Tibial nerve (tissue), 4 donors: ENCODE measurements around the gene DHRS4. TPM values are rescaled to one million over a fixed set of nuclear protein-coding genes. Genes with fewer than 3 reads are reported as not detected.
"Not testable (repeated sequence)": the region's sequence is repeated elsewhere in the genome, so short reads cannot be mapped to it uniquely, and the experiment has no call there.

Experiments
- DNase-seq, 2 donors: peaks; one replicate each; pipeline ENCODE4 v3.0.0-alpha.2; 2019; ENCODE audit warnings: low spot score in 2 of 2
- H3K27ac ChIP-seq, 4 donors: fragments of 200-600 bp; sonication (generic) in 3 of 4; one replicate each; pipeline ENCODE4 v1.5.1; 2017 to 2019; ENCODE audit warnings: mild to moderate bottlenecking in 1 of 4
- H3K27me3 ChIP-seq, 2 donors: fragments of 200-600 bp; sonication (generic) in 1 of 2; one replicate each; pipeline versions ENCODE4 v1.5.1 to v1.6.0; 2017 to 2019
- H3K36me3 ChIP-seq, 3 donors: fragments of 200-600 bp; sonication (generic); one replicate each; pipeline ENCODE4 v1.5.1; 2018 to 2019
- H3K4me1 ChIP-seq, 4 donors: fragments of 200-600 bp; sonication (generic) in 3 of 4; one replicate each; pipeline ENCODE4 v1.5.1; 2017 to 2019
- H3K4me3 ChIP-seq, 4 donors: fragments of 200-600 bp; sonication (generic) in 3 of 4; one replicate each; pipeline ENCODE4 v1.5.1; 2017 to 2019; ENCODE audit warnings: mild to moderate bottlenecking in 1 of 4, moderate library complexity in 1 of 4
- H3K9me3 ChIP-seq, 4 donors: fragments of 200-600 bp; sonication (generic) in 3 of 4; one replicate each; pipeline ENCODE4 v1.5.1; 2017 to 2019
- EP300 ChIP-seq, 2 donors: sonication (generic); formaldehyde crosslinking; IDR thresholded peaks; one replicate each; pipeline ENCODE4 v1.6.1; 2017; ENCODE audit warnings: antibody characterized with exemption in 2 of 2, mild to moderate bottlenecking in 1 of 2
- POLR2A ChIP-seq, 2 donors: fragments of 450-650 bp; IDR thresholded peaks; one replicate each; pipeline ENCODE4 v1.6.1; 2017; ENCODE audit warnings: antibody characterized with exemption in 2 of 2, mild to moderate bottlenecking in 2 of 2, moderate library complexity in 2 of 2
- WGBS, 2 donors: methylation state at CpG; one replicate each; pipeline ENCODE4 v1.1.5; 2018; 5-methylcytosine and 5-hydroxymethylcytosine counted together
- total RNA-seq, 4 donors: library from RNA; depleted of rRNA; stranded (reverse); fragments of >200 nt; gene quantifications; one replicate each; pipeline ENCODE4 v1.1.0, GENCODE V29; 2016
- TF ChIP-seq, protein P1 (sequence below), 5 experiments: fragments of 200-600 bp in 3 of 5; fragments of 450-650 bp in 2 of 5; sonication (generic) in 3 of 5; IDR thresholded peaks; one replicate each; pipeline ENCODE4 v1.5.1; 2016 to 2019; ENCODE audit warnings: antibody characterized with exemption in 5 of 5, mild to moderate bottlenecking in 3 of 5, moderate library complexity in 2 of 5

DHRS4 gene
- total RNA-seq, 4 donors from 2014 or later, result 28.8 to 61.5 (median 49.8) TPM

DNA sequence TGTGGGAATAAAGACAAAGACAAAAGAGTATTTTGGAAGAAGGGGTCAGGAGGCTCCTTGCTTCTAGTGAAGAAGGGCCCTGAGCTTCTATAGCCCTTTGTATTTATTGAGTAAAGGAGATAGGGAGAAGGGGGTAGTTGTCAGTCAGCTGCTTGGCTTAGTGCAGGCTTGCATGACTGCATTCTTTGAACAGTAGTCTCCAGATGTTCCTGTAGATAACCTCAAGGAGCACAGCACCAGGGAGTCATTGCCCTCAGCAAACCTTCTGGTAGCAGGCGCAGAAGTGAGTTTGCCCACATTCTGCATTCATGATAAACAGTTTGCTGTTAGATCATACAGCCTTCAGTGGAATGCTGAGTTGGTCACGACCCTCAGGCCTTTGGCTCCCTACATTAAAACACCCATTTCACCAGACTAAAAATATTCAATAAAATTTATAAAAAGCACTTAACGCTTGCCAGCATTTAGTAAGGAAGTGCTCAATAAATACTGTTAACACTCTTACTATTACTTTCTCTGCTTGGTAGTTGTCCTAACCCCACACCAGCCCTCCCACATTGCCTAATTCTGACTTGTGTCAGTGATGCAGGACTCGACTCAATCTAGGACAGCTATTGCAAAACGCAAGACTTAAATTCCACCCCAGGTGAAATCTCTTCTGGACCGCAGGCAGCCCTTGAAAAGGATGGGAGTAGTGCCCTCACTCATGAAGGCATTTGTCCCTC, 3.0 kb upstream of the DHRS4 start:
- DNase-seq, result no peak
- Histone ChIP-seq H3K36me3 (peaks cover 0 to under 1% (median 0%) of the 10 kb centered on the region in 3 donors), H3K9me3 (no peaks in the 10 kb centered on the region), H3K4me3 (no peak overlapping the region), H3K27me3 (no peaks in the 10 kb centered on the region), H3K4me1 (peaks cover 0 to 28% (median 6%) of the 10 kb centered on the region in 4 donors), H3K27ac (no peak overlapping the region)
- WGBS, 2 donors, result 91 to 94% methylated on average over 6 of the region's 6 CpGs
- TF ChIP-seq POLR2A (IDR thresholded peaks at IDR 0.05) (no peak), EP300 (IDR thresholded peaks at IDR 0.05) (no peak)
- TF ChIP-seq, protein P1, sequence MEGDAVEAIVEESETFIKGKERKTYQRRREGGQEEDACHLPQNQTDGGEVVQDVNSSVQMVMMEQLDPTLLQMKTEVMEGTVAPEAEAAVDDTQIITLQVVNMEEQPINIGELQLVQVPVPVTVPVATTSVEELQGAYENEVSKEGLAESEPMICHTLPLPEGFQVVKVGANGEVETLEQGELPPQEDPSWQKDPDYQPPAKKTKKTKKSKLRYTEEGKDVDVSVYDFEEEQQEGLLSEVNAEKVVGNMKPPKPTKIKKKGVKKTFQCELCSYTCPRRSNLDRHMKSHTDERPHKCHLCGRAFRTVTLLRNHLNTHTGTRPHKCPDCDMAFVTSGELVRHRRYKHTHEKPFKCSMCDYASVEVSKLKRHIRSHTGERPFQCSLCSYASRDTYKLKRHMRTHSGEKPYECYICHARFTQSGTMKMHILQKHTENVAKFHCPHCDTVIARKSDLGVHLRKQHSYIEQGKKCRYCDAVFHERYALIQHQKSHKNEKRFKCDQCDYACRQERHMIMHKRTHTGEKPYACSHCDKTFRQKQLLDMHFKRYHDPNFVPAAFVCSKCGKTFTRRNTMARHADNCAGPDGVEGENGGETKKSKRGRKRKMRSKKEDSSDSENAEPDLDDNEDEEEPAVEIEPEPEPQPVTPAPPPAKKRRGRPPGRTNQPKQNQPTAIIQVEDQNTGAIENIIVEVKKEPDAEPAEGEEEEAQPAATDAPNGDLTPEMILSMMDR (IDR thresholded peaks at IDR 0.05), result no peak

- not testable (repeated sequence) for H3K27ac ChIP-seq, H3K4me3 ChIP-seq, DNase-seq, H3K9me3 ChIP-seq, H3K27me3 ChIP-seq, H3K36me3 ChIP-seq
- WGBS, 2 donors, result 80 to 81% methylated on average over 3 of the region's 3 CpGs
- peaks cover 0 to 28% (median 6%) of the 10 kb centered on the region in 4 donors for H3K4me1 ChIP-seq
Measured at GRCh38 chr14:23951136-23951466, 2.5 kb upstream of the DHRS4 start.

GRCh38 chr14:23951590-23952201, 1.9 kb upstream of the DHRS4 start:
- Histone ChIP-seq H3K4me1 (peaks cover 0 to 28% (median 6%) of the 10 kb centered on the region in 4 donors), H3K9me3 (no peaks in the 10 kb centered on the region), H3K27me3 (no peaks in the 10 kb centered on the region), H3K4me3 (no peak overlapping the region), H3K36me3 (peaks cover 0 to 11% (median 0%) of the 10 kb centered on the region in 3 donors), H3K27ac (no peak overlapping the region)
- WGBS, 2 donors, result 67 to 71% methylated on average over 8 of the region's 8 CpGs
- TF ChIP-seq POLR2A (IDR thresholded peaks at IDR 0.05) (no peak), EP300 (IDR thresholded peaks at IDR 0.05) (no peak)
- TF ChIP-seq, protein P1 (IDR thresholded peaks at IDR 0.05), result no peak
- DNase-seq, result no peak

- Histone ChIP-seq H3K4me1 (peaks cover 0 to 28% (median 6%) of the 10 kb centered on the region in 4 donors), H3K36me3 (peaks cover 0 to 11% (median 0%) of the 10 kb centered on the region in 3 donors), H3K27ac (peak overlapping the region in 3 of 4 donors; percentile 77 to 90 (median 87)), H3K4me3 (peak overlapping the region; percentile 57 to 78 (median 74))
- not testable (repeated sequence) for H3K27me3 ChIP-seq, H3K9me3 ChIP-seq, DNase-seq
- 49 to 52% methylated on average over 6 of the region's 6 CpGs for WGBS, 2 donors
Measured at GRCh38 chr14:23953116-23953463, 480 bp upstream of the DHRS4 start.

DNA sequence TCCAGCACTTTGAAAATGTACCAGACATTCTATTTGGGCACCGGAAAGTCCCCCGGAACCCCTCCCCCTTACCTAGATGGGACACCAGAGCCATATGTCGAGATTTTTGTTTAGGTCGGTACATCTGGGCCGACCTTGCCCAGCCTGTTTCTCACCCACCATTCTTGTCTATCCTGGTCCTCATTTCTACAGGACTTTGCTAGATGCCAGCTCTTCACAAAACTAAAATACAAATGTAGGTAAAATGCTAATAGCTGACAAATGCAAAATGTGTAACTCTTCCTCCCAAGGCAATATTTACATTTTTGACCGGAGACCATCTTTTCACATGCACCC, 677 bp downstream of the DHRS4 start:
- peak overlapping the region; percentile 76 to 90 (median 82) for H3K27ac ChIP-seq
- H3K4me3 ChIP-seq, result peak overlapping the region; percentile 57 to 78 (median 74)
- not testable (repeated sequence) for DNase-seq, H3K9me3 ChIP-seq, H3K27me3 ChIP-seq
- peaks cover 0 to 28% (median 6%) of the 10 kb centered on the region in 4 donors for H3K4me1 ChIP-seq
- 11 to 16% methylated on average over 6 of the region's 6 CpGs for WGBS, 2 donors
- H3K36me3 ChIP-seq, result peaks cover 0 to 11% (median 0%) of the 10 kb centered on the region in 3 donors

DNA sequence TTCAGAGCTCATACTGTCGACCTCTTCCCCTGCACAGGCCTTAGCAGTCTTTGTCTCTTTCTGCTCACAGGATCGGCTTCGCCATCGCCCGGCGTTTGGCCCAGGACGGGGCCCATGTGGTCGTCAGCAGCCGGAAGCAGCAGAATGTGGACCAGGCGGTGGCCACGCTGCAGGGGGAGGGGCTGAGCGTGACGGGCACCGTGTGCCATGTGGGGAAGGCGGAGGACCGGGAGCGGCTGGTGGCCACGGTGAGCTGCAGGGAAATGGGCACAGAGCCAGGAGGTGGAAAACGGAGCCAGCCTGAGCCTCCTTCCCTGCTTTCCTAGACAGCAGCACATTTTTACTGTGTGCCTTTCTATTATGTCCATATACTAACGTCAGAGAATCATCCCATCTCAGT, 1.4 kb downstream of the DHRS4 start:
- H3K4me1 ChIP-seq, result peaks cover 0 to 28% (median 6%) of the 10 kb centered on the region in 4 donors
- H3K4me3 ChIP-seq, H3K9me3 ChIP-seq, H3K27me3 ChIP-seq, DNase-seq, H3K27ac ChIP-seq: not testable (repeated sequence)
- H3K36me3 ChIP-seq, result peaks cover 0 to 11% (median 0%) of the 10 kb centered on the region in 3 donors
- WGBS, 2 donors, result 68 to 71% methylated on average over 12 to 20 of the region's 20 CpGs

DNA sequence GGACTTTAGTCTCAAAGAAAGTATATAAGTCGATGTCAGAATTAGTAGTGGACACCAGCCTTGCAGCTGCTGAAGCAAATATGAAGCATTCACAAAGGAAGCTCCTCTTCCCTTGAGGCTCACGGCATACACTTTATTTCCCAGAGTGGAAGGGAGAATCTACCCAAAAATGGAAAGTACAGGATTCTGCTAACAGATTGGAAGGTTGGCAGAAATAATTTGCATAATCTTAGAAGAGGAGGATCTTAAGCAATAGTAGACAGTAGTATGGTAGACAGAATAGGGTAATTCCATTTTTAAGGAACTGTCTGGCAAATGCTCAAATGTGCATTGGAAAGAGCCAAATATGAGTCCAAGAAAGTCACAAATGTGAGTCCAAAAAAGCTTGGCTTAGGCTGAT, 2.2 kb downstream of the DHRS4 start:
- WGBS, 2 donors, result 87 to 95% methylated on average over 2 of the region's 2 CpGs
- DNase-seq, H3K9me3 ChIP-seq, H3K4me3 ChIP-seq, H3K27ac ChIP-seq, H3K27me3 ChIP-seq: not testable (repeated sequence)
- H3K36me3 ChIP-seq, result peaks cover 0 to 11% (median 0%) of the 10 kb centered on the region in 3 donors
- peaks cover 0 to 28% (median 6%) of the 10 kb centered on the region in 4 donors for H3K4me1 ChIP-seq

- H3K36me3 ChIP-seq, result peaks cover 0 to 11% (median 0%) of the 10 kb centered on the region in 3 donors
- not testable (repeated sequence) for H3K9me3 ChIP-seq, H3K27me3 ChIP-seq, H3K4me3 ChIP-seq, DNase-seq, H3K27ac ChIP-seq
- WGBS, 2 donors, result 86 to 89% methylated on average over 9 of the region's 9 CpGs
- H3K4me1 ChIP-seq, result peaks cover 0 to 12% (median 5%) of the 10 kb centered on the region in 4 donors
Measured at GRCh38 chr14:23957913-23958569, 4.5 kb downstream of the DHRS4 start.

- not testable (repeated sequence) for H3K4me3 ChIP-seq, H3K9me3 ChIP-seq
Measured at GRCh38 chr14:23960899-23961298, 7.3 kb downstream of the DHRS4 start.

DNA sequence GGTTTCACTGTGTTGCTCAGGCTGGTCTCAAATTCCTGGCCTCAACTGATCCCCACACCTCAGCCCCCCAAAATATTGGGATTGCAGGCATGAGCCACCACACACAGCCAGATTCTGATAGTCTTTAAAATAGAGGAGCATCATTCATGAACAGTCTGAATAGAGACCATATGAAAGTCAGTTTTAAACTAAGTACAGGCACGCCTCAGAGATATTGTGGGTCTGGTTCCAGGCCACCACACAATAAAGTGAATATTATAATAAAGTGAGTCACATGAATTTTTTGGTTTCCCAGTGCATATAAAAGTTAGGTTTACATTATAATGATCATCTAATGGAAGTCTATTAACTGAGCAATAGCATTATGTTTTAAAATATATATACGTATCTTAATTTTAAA, 8.1 kb downstream of the DHRS4 start:
- 78 to 88% methylated on average over 1 of the region's 2 CpGs for WGBS, 2 donors
- not testable (repeated sequence) for H3K4me1 ChIP-seq, H3K36me3 ChIP-seq, H3K9me3 ChIP-seq, DNase-seq, H3K27ac ChIP-seq, H3K27me3 ChIP-seq, H3K4me3 ChIP-seq

More at GRCh38 chr14:23960899-23961298, 7.3 kb downstream of the DHRS4 start:
- not testable (repeated sequence) for H3K27ac ChIP-seq, H3K36me3 ChIP-seq, DNase-seq, H3K4me1 ChIP-seq, H3K27me3 ChIP-seq

GRCh38 chr14:23969130-23969480, 15.5 kb downstream of the DHRS4 start:
- no CpG with 5 or more reads among the region's 9 CpGs for WGBS, 2 donors
- H3K27me3 ChIP-seq, H3K27ac ChIP-seq: not testable (repeated sequence)

More at GRCh38 chr14:23969130-23969480, 15.5 kb downstream of the DHRS4 start:
- H3K36me3 ChIP-seq, DNase-seq, H3K9me3 ChIP-seq, H3K4me1 ChIP-seq: not testable (repeated sequence)
- H3K4me3 ChIP-seq, result peak overlapping the region in 2 of 4 donors; percentile 20 to 53
